Measurements from ENCODE around the gene HNF4A.

HNF4A gene

DNA sequence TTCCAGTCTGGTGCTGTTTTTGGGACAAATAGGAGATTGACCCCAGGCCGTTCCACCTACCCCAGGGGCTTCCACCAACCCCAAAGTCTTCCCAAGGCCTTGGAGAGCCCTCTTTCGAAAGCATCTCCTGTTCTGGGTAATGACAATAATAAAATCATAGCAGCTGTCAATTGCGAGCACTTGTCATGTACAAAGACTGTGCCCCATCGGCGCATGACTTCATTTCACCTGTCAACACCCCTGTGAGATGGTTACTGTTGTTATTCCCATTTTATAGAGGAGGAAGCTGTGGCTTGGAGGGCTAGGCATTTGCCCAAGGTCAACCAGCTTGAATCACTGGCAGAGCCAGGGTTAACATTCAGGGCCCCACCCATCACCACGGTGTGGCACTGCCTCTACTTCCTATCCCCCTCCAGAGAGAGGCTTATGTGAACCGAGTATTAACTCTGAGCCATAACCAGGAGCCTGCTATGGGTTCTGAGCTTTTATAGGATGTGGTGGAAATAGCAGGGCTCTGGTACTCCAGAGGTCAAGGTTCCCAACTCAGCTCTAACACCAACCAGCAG, 51.2 kb downstream of the HNF4A start:
- no peak for DNase-seq

DNA sequence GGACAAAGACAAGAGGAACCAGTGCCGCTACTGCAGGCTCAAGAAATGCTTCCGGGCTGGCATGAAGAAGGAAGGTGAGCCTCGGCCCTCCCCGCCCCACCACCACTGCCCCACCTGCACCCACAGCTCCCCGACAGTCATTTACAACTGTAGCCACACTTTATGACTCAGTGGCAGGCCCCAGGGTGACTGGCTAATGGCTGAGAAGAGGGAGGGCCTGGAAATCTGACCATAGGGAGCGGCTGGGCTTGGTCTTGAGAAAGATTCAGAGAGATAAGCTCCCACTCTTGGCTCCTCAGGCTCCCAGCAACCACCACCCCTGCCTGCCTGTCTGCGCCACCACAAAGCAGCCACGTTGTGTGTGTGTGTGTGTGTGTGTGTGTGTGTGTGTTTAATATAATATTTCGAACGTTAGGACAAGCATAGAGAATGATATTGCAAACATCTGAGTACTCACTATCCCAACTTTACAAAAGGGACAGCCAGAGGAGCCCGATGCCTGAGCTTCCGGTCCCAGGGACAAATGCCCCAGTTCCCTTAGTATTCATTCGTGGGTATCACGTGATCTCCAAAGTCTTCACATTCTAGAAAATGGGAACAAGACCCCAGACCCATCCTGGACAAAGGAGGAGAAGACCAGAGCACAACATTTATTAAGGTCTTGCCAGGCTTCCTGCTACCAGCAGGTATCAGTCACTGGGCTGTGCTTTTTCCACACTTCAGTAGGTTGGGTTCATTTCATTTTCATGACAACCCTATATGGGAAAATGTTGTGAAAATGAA, 52.1 kb downstream of the HNF4A start:
- DNase-seq = no peak

DNA sequence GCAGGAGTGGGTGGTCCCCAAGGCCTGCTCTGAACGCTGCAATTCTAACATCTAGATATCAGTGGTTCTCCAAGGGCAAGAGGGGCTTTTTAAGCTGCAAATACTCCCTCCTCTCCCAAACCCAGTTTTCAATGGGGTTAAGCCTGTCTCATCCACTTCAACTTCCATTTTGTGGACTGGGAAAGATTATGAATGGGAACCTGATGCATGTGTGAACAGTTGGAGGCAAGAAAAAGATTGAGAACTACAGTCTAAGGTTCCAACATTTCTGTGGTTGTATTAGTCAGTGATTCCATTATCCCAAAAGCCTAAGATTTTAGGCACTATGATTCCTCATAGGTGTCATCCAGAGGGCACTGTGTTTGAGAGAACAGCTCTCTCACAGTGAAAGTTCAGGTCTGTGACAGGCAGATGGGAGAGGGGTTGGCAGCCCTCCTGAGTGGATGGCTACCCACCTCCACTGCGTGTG, 53.7 kb downstream of the HNF4A start:
- DNase-seq = no peak

DNA sequence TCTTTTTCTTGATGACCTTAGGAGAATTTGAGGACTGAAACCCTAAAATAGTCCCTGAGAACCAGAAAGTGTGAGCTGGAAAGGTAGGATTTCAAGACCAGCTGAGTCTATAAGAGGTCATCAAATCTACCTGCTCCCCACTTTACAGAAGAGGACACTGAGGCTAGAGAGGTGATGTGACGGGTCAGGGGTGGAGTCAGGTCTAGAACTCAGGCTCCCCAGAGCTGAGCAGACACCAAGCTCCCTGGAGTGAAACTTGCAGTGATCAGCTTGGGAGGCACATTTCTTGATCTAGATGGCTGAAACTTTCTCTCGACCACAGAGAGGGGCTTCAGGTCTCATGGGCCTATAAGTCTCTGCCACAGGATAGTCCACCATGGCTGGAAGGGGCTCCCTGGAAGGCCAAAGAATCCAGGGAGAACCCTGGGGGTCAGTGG, 55.1 kb downstream of the HNF4A start:
- no peak for DNase-seq

DNA sequence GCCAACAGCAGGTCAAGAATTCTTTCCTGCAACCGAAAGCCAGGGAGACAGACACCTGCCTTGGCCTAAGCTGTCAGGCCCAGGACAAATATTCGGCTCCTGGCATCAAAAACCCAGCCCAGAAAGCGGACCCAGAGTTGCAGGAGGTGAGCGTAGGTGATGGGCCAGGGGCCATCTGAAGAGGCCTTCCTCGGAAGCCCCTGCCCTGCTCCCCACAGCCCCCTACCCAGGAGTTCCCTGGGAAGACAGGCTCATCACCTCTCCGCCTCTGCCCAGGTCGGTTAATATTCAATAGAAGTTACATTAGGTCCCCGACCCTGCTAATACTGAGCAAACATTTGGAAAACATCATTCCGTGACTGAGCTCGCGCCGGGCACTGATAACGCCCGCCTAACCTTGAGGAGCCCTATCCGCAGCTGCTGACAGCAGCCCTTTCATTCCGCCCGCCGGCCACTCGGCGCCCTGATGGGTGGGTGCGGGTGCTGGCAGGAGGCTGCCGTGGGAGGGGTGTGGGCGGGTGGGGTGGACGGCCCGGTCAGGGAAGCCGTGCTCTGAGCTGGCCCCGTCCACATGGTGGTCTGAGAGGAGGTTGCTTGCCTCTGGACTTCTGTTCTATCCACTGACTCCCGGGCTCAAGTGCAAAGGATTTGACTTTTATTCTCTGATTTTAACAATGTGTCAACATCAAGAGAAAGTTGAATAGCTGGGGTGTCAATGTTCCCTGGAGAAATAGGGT, 55.7 kb downstream of the HNF4A start:
- DNase-seq = no peak

DNA sequence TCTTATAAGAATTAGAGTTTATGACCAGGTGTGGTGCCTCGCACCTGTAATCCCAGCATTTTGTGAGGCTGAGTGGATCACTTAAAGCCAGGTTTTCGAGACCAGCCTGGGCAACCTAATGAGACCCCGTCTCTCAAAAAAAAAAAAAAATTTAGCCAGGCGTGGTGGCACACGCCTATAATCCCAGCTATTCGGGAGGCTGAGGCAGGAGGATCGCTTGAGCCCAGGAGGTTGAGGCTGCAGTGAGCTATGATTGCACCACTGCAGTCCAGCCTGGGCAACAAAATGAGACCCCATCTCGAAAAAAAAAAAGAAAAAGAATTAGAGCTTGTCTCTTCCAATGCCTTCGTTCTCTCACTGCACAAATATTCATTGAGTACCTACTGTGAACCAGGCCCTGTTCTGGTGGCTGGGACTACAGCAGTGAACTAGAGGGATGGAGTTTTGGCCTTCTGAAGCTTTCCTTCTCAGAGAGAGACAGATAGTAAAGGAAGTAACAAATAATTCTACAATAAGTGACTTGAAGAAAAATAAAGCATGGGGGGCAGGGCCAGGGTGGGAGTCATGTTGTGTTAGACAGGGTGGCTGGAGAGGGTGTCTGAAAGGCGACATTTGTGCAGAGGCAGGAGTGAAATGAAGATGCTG, 56.4 kb downstream of the HNF4A start:
- DNase-seq = no peak

DNA sequence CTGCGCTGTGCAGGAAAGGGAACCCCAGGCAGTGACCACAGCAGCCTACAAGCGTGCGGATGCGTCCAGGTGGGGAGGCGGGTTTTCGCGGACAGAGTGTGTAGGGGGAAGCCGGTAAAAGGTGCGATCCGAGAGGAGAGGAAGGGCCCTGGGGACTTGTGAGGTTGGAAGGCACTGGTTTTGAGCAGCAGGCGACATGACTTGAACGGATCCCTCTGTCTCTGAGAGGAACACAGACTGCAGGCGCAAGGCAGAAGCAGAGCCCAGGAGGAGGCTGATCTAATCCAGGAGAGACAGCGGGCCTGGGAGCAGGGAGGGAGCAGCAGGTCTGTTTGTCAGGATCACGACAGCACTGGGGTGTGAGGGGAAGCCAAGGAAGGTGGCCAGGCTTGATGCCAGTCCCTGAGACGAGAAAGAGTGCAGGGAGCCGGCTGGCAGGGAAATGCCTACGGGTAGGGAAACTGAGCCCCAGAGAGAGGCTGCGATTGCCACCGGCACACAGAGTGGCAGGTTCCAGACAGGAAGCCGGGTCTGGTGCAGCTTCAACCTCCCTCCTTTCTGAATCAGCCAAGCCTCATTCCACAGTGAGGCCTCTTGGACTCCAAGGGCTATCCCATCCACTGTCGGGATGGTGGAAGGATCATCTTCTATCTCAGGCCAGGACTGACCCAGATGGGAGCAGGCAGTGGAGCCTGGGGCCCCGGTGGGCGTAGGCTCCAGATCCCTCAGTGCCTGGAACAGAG, 57.1 kb downstream of the HNF4A start:
- DNase-seq = no peak

DNA sequence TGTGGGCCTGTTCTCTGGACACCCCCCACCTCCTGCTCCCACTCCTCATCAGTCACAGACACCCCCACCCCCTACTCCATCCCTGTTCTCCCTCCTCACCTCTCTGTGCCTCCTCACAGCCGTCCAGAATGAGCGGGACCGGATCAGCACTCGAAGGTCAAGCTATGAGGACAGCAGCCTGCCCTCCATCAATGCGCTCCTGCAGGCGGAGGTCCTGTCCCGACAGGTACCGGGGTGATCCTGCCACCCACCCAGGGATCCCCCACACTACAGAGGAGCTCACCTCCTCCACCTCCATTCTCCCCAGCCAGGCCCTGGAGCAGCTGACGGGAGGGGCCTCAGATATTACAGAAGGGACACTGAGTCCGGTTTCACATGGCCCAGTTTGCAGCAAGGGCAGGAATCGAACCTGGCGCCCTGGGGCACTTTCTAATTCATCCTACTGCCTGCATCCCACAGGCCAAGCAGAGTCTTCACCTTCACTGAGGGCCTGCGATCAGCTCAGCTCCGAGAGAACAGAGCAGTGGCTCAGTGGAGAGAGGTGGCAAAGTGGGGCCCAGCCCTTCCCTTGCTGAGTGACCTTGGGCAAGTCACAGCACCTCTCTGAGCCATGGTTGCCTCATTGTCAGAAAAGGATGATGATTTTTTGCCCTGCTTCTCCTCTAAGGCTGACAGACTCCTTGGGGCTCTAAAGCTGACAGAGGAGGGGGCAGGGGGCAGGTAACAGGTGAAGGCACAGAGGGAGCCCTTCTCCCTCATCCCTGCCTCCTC, 58.3 kb downstream of the HNF4A start:
- no peak for DNase-seq

DNA sequence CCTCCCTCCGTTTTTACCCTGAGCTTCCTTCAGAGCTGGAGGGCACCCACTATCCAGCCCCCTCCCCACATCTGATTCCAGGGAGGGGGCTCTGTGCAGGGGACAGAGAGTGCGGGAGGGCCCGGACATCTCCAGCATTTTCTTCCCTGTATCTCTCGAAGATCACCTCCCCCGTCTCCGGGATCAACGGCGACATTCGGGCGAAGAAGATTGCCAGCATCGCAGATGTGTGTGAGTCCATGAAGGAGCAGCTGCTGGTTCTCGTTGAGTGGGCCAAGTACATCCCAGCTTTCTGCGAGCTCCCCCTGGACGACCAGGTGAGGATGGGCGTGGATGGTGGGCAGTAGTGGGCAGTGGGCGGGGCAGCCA, 58.8 kb downstream of the HNF4A start:
- no peak for DNase-seq

DNA sequence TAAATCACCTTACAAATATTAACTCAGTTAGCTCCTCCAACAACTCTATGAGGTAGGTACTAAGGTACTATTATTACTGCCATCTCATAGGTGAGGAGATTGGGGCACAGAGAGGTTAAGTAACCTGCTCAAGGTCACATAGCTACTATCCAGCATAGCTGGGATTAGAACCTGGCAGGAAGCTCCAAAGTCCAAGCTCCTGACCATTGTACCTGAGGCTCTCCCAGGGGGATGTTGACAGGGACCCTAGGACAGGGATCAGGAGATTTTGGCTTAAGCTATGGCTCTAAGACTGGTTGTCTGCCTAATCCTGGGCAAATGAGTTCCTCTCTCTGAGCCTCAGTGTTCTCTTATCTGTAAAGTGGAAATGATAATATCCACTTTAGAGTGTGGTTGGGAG, 59.3 kb downstream of the HNF4A start:
- DNase-seq = no peak

DNA sequence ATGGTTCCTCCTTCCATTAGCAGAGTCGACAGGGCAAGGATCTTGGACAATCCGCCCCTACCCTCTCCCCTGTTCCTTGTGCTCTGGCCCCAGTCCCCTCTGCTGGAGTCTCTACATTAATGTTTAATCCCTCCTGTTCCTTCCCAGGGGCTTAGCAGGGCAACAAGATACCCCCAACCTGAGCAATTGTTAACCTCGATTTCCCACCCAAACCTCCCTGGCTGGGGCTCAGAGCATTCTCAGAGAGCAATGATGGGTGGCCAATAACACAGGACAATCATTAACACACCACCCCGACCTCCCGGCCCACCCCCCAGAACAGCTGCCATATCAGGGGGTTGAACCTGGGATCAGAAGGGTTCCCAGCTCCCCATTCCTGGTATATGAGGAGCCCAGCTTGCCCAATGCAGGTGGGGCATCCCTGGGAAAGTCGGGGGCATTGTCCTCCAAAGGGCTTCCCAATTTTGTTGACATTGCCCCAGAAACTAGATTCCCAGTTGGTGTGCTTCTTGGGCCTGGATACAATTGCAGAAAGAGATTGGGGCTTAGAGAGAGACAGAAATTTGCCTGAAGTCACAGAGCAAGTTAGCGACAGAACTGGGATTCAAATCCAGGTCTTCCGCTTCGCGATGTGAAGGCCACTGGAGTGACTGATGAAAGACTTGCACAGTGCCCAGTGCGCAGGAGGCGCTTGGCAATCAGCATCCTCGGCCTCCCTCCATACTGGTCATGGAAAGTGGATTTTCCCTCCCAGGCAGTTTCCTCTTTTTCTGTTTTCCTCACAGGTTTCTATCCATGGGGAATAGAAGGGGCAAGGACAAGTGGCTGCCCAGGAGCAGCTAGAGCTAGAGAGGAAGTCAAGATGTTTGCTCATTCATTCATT, 60.6 kb downstream of the HNF4A start:
- DNase-seq = no peak

DNA sequence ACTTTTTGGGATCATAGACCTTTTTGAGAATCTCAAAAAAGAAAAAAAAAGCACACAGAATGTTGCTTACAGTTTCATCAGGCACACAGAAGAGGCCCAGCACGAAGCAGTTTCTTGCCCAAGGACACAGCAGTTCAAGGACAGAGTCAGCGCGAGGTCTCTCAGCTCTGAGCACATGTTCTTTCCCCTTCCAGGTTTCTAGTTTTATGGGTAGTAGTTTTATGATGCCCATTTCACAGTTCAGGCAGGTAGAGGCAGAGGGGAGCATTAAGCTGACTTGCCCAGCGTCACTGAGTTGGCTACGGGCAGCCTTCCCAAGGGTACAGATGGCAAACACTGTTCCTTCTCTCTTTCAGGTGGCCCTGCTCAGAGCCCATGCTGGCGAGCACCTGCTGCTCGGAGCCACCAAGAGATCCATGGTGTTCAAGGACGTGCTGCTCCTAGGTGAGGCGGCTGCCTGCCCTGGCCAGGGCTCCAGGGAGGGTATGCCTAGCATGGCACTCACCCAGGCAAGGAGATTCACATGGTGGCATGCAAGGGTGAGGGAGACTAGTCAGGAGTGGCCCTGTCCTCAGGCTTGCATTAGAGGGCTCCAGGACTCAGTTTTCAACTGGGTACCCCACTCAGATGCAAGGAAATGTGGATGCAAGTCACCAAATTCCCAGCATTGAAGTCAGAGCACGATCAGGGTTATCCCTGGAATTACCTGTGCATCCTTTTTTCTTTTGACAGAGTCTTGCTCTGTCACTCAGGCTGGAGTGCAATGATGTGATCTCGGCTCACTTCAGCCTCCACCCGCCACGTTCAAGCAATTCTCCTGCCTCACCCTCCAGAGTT, 62.8 kb downstream of the HNF4A start:
- DNase-seq = no peak

DNA sequence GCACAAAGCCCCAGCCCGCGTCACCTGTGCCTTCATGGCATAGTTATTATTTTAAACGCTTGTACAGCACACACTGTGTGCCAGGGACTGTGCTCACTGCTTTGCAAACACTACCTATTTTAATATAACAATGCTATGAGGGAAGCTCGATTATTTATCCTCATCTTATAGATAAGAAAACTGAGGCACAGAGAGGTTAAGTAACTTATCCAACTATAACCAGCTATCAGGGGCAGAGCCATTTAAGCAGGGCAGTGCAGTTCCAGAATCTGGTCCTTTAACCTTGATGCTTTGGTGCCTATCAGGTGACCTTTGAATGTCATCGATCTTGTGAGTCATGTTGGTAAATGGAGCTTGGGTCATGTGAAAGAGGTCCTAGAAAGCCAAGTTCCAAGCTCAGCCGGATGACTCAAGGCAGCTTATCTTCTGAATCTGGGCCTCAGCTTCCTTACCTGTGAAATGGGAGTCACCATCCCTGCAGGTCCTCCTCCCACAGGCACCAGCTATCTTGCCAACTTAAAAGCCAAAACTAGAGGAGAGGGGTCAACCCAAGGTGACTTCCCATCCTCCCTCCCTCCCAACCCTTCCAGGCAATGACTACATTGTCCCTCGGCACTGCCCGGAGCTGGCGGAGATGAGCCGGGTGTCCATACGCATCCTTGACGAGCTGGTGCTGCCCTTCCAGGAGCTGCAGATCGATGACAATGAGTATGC, 63.8 kb downstream of the HNF4A start:
- no peak for DNase-seq

DNA sequence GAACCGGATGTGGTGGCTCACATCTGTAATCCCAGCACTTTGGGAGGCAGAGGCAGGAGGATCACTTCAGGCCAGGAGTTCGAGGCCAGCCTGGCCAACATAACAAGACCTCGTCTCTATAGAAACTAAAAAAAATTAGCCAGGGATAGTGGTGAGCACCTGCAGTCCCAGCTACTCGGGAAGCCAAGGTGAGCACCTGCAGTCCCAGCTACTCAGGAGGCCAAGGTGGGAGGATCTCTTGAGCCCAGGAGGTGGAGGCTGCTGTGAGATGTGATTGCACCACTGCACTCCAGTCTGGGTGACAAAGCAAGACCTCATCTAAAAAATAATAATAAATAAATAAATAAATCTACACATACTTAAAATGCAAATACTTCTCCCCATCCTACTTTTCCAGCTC, 65.0 kb downstream of the HNF4A start:
- DNase-seq = no peak

DNA sequence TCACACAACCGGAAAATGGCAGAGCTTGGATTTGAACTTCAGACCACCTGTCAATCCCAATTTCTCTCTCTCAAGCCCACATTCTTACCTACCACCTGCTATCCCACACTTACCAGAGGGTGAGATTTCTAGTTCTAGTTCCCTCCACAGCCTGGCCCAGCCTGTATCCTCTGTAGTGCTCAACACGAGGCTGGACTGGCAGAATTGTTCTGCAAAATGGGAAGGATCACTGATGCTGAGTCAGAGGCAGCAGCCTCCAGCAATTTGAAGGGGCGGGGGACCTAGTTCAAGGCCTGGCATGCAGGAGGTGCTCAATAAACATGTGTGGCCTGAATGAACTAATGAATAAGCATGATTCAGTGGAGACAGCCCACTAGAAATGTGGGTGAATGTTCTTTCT, 66.6 kb downstream of the HNF4A start:
- DNase-seq = no peak

DNA sequence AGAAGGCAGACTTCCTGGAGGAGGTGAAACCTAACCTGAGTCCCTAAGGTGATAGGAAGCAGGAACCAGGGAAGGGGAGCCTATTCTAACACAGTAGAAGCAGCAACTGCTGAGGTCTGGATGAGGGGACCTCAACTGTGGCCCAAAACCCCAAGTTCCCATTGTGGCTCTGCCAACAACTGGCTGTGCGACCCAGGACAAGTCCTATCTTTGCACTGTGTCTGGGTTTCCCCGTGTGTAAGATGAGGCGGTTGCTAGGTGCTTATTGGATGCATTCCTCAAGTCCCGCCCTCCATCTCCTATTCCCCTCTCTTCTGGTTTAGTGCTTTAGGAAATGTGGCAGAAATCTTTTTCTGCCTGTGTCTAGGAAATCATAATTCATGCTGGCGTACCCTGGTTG, 68.0 kb downstream of the HNF4A start:
- no peak for DNase-seq

DNA sequence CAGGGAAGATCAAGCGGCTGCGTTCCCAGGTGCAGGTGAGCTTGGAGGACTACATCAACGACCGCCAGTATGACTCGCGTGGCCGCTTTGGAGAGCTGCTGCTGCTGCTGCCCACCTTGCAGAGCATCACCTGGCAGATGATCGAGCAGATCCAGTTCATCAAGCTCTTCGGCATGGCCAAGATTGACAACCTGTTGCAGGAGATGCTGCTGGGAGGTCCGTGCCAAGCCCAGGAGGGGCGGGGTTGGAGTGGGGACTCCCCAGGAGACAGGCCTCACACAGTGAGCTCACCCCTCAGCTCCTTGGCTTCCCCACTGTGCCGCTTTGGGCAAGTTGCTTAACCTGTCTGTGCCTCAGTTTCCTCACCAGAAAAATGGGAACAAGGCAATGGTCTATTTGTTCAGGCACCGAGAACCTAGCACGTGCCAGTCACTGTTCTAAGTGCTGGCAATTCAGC, 68.6 kb downstream of the HNF4A start:
- DNase-seq = no peak

DNA sequence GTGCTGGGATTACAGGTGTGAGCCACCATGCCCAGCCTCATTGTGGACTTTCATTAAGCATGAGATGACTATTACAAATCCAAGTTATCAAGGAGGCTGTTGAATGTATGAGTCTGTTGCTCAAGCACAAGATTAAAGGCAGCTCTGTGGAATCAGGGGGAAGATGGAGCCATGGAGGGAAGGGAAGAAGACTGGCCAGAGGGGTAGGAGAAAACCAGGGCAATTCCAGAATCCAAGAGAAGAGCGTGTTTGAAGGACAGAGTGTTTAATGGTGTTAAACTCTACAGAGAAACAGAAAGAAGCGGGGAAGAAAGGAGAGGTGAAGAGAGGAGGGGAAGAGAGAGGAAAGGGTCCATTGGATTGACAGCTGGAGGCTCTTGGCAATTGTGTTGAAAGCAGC, 70.4 kb downstream of the HNF4A start:
- DNase-seq = no peak

All from NCI-H1436 (cell line).